Ascending aorta (tissue), 2 donors: ENCODE results near the gene PIP5K1C. TPM values are rescaled to one million over a fixed set of nuclear protein-coding genes. Genes with fewer than 3 reads are reported as not detected.

Experiments used
- DNase-seq, 2 donors: peaks; one replicate each; pipeline ENCODE4 v3.0.0-alpha.2; 2019; ENCODE audit warnings: low spot score in 2 of 2
- H3K27ac ChIP-seq, 2 donors: fragments of 200-600 bp; sonication (generic); one replicate each; pipeline ENCODE4 v1.5.1; 2016 to 2017; ENCODE audit warnings: mild to moderate bottlenecking in 1 of 2
- H3K27me3 ChIP-seq: fragments of 200-600 bp; sonication (generic); one replicate; pipeline ENCODE4 v1.5.1; 2017
- H3K36me3 ChIP-seq, 2 donors: fragments of 200-600 bp; sonication (generic); one replicate each; pipeline ENCODE4 v1.5.1; 2016
- H3K4me1 ChIP-seq, 2 donors: fragments of 200-600 bp; sonication (generic); one replicate each; pipeline ENCODE4 v1.5.1; 2016 to 2017; ENCODE audit warnings: mild to moderate bottlenecking in 1 of 2
- H3K4me3 ChIP-seq, 2 donors: fragments of 200-600 bp; sonication (generic); one replicate each; pipeline ENCODE4 v1.5.1; 2016 to 2017; ENCODE audit warnings: mild to moderate bottlenecking in 1 of 2
- H3K9me3 ChIP-seq, 2 donors: fragments of 200-600 bp; sonication (generic); one replicate each; pipeline ENCODE4 v1.5.1; 2016
- intact Hi-C: fragments of 100-400 bp; cut with DNase I; formaldehyde crosslinking; loops from one replicate; pipeline ENCODE4 v1.15.1; 2023
- total RNA-seq: library from RNA; depleted of rRNA; stranded (reverse); fragments of >200 nt; gene quantifications from one replicate; pipeline ENCODE4 v1.1.0, GENCODE V29; 2016
- TF ChIP-seq, protein P1 (sequence below), 3 experiments: fragments of 200-600 bp in 2 of 3; fragments of 450-650 bp in 1 of 3; sonication (generic) in 2 of 3; IDR thresholded peaks; one replicate each; pipeline ENCODE4 v1.5.1; 2016 to 2019; ENCODE audit warnings: antibody characterized with exemption in 3 of 3, mild to moderate bottlenecking in 1 of 3, moderate library complexity in 1 of 3

The PIP5K1C gene
- total RNA-seq, 1 donor from 2014 or later, result 87.3 TPM

DNA sequence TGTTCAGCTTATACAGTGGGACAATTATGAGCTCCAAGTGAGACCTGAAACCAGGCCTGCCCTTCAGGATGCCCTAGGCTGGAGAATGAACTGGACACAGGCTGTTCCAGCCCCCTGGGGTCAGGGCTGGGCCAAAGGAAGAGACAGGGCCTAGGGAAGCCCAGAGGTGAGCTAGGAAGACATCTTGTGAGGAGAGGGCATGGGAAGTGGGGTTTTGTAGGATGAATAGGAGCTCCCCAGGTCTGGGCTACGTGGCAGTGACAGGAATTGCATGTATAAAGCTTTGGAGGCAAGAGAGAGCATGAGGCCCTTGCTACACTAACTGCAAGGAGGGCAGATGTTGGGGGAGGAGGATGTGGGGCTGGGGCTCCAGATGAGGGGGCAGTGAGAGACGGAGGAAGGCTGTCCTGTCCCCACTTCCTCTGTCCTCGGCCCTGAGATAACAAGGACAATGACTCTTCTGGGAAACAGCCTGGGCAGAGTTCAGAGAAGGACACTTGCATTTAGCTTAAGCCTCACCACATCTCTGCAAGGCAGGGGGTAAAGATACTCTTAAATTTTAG is 92.1 kb downstream of the PIP5K1C start:
- H3K4me1 ChIP-seq, result peaks cover 43 to 56% of the 10 kb centered on the region in 2 donors
- H3K4me3 ChIP-seq, result peak overlapping the region; percentile 74 to 96
- TF ChIP-seq, protein P1, sequence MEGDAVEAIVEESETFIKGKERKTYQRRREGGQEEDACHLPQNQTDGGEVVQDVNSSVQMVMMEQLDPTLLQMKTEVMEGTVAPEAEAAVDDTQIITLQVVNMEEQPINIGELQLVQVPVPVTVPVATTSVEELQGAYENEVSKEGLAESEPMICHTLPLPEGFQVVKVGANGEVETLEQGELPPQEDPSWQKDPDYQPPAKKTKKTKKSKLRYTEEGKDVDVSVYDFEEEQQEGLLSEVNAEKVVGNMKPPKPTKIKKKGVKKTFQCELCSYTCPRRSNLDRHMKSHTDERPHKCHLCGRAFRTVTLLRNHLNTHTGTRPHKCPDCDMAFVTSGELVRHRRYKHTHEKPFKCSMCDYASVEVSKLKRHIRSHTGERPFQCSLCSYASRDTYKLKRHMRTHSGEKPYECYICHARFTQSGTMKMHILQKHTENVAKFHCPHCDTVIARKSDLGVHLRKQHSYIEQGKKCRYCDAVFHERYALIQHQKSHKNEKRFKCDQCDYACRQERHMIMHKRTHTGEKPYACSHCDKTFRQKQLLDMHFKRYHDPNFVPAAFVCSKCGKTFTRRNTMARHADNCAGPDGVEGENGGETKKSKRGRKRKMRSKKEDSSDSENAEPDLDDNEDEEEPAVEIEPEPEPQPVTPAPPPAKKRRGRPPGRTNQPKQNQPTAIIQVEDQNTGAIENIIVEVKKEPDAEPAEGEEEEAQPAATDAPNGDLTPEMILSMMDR (IDR thresholded peaks at IDR 0.05), result no peak
- no peaks in the 10 kb centered on the region for H3K27me3 ChIP-seq
- DNase-seq, result no peak
- peak overlapping the region; percentile 94 to 99 for H3K27ac ChIP-seq
- H3K36me3 ChIP-seq, result peaks cover 20% of the 10 kb centered on the region in 2 donors
- no peaks in the 10 kb centered on the region for H3K9me3 ChIP-seq
- intact Hi-C loops, result loop anchor here (5.0 kb wide), 3 partner anchors 51 to 151 kb away; partner anchors contain the start of genes FZR1 and MFSD12

DNA sequence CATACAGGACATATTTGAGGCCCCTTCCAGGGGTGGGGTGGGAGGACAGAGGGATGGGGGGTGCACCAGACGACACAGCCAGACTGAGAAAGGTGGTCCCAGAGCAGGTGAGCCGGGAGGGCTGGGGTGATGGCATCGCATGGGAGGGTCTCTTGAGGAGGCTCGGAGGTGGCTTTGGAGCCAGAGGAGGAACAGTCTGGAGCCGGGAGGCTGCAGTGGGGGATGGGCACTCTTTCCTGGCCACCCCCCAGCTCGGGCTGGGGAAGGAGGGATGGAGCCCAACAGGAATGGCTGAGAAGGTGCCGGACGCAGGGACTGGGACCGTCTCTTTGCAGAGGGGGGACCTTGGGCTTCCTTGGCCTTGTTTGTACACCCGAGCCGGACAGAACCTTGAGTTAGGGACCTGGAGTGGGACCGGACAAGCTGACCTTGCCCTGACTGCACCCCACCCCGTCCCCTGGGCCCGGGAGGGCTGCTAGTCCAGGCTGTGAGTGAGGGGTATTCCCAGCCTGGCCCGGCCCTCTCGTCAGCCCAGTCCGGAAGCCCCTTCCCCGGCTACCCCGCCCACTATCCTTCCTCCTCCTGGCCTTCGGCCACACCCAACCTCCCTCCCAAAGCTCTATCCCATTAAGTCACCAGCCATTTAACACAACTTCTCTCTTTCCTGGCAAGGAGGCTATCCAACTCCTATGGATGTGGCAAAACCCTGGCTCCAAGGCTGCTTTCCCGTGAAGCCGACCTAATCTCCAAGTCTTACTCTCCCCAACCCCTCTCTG is 92.8 kb downstream of the PIP5K1C start:
- H3K4me1 ChIP-seq, result peaks cover 47 to 62% of the 10 kb centered on the region in 2 donors

DNA sequence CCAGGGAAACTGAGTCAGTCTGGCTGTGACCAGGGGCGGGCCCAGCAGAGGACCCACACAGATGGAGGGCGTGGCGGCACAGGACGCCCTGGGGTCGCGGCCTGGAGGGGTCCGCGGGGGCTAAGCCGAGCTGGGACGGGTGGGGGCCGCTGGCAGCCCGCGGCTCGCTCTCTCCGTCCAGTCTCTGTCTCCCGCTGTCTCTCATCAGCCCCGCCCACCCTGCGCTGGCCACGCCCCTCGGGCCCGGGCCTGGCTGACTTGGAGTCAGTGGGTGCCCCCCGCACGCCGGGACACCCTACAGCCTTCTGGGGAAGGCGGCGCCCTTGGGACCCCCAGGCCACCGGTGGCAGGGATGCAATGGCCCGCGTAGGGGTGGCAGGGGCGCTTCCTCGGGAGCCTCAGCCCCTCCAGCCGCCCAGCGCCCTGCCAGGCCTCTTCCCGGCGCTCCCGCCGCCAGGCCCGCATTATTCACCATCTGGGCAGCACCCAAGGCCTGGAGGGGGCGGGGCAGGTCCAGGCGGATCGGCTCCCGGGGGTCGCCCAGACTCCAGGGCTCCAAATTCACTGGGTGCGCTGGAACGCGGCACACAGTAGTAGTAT is 93.5 kb downstream of the PIP5K1C start, which contains the start of gene TBXA2R:
Gene TBXA2R (minus strand): TSS at position 186 of the 600 bp plus-strand sequence. CDS start 6,241 bp downstream, outside the sequence.
- no peaks in the 10 kb centered on the region for H3K27me3 ChIP-seq
- intact Hi-C loops, result loop anchor here (2.0 to 5.0 kb wide), 5 partner anchors 18 to 149 kb away; partner anchors contain the start of genes FZR1, HMG20B and MFSD12
- peak within 1 kb of the TSS; percentile 94 to 99 for H3K27ac ChIP-seq
- peak; percentile 35 to 91 for DNase-seq
- peak within 1 kb of the TSS; percentile 74 to 96 for H3K4me3 ChIP-seq
- H3K4me1 ChIP-seq, result peaks cover 47 to 68% of the 10 kb centered on the region in 2 donors
- no peaks in the 10 kb centered on the region for H3K9me3 ChIP-seq
- TF ChIP-seq, protein P1 (IDR thresholded peaks at IDR 0.05), result no peak
- H3K36me3 ChIP-seq, result peaks cover 6 to 8% of the 10 kb centered on the region in 2 donors

More for the DNA sequence above, 92.8 kb downstream of the PIP5K1C start:
- Histone ChIP-seq H3K27me3 (no peaks in the 10 kb centered on the region), H3K27ac (peak overlapping the region; percentile 94 to 99), H3K4me3 (peak overlapping the region; percentile 74 to 96), H3K36me3 (peaks cover 13 to 14% of the 10 kb centered on the region in 2 donors), H3K9me3 (no peaks in the 10 kb centered on the region)
- TF ChIP-seq, protein P1 (IDR thresholded peaks at IDR 0.05), result no peak
- DNase-seq, result peak in 1 of 2 donors; percentile 82
- intact Hi-C loops, result loop anchor here (2.0 to 5.0 kb wide), 5 partner anchors 19 to 150 kb away; partner anchors contain the start of genes FZR1, HMG20B and MFSD12

DNA sequence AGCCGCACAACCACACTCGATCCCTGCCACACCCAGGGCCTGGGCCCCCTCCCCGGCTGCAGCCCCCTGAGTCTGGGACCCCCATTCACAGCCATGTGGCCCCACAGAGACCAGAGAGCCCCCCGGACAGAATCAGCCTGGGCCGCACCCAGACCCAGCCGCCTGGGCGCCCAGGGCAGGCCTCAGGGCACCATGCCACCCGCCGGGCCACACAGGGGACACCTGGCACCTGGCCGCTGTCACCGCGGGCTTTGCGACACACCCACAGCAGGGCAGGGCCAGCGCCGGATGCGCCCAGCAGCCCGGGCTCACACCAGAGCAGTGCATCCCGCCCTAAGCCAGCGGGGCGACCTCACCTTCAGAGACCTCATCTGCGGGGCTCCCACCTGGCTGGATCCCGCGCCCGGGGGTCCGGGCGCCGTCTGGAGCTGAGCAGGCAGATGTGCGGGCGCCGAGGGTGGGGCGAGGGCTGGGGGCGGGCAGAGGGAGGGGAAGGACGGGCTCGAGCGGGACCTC is 94.0 kb downstream of the PIP5K1C start:
- Histone ChIP-seq H3K4me1 (peaks cover 50 to 74% of the 10 kb centered on the region in 2 donors), H3K9me3 (no peaks in the 10 kb centered on the region), H3K36me3 (peaks cover under 1 to 2% of the 10 kb centered on the region in 2 donors), H3K27ac (peak overlapping the region; percentile 94 to 99), H3K27me3 (no peaks in the 10 kb centered on the region), H3K4me3 (peak overlapping the region; percentile 74 to 96)
- DNase-seq, result no peak
- intact Hi-C loops, result loop anchor here (2.0 to 5.0 kb wide), 5 partner anchors 17 to 149 kb away; partner anchors contain the start of genes FZR1, HMG20B and MFSD12
- TF ChIP-seq, protein P1 (IDR thresholded peaks at IDR 0.05), result no peak

DNA sequence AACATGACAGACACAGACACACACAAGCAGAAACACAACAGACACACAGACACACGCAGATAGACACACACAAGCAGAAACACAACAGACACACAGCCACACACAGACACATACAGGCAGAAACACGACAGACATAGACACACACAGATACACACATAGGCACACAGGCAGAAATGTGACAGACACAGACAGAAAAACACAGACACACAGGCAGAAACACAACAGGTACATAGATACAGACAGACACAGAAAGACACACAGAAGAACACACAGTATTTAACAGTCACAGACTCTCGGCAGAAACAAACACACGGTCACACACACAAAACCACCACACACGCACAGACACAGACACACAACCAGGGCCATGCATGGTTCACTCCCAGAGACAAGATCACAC is 94.5 kb downstream of the PIP5K1C start:
- Histone ChIP-seq H3K4me1 (peaks cover 50 to 77% of the 10 kb centered on the region in 2 donors), H3K9me3 (no peaks in the 10 kb centered on the region), H3K36me3 (no peaks in the 10 kb centered on the region), H3K27me3 (no peaks in the 10 kb centered on the region), H3K27ac (peak overlapping the region; percentile 94 to 99), H3K4me3 (peak overlapping the region; percentile 74 to 96)
- no peak for DNase-seq
- intact Hi-C loops, result loop anchor here (2.0 to 5.0 kb wide), 5 partner anchors 17 to 148 kb away; partner anchors contain the start of genes FZR1, HMG20B and MFSD12
- TF ChIP-seq, protein P1 (IDR thresholded peaks at IDR 0.05), result no peak
